Hepatocyte (in vitro differentiated cells): ENCODE measurements around the gene RECK.

Source experiments
- CTCF ChIP-seq: fragments of 200-600 bp; sonication (generic); IDR thresholded peaks from 2 replicates; pipeline ENCODE4 v1.5.1; 2016; ENCODE audit warnings: antibody characterized with exemption, mild to moderate bottlenecking; ENCODE audit not compliant: poor library complexity
- EZH2 ChIP-seq: fragments of 200-600 bp; sonication (generic); IDR thresholded peaks from 2 replicates; pipeline ENCODE4 v1.6.1; 2016; ENCODE audit warnings: antibody characterized with exemption, mild to moderate bottlenecking, borderline replicate concordance

DNA sequence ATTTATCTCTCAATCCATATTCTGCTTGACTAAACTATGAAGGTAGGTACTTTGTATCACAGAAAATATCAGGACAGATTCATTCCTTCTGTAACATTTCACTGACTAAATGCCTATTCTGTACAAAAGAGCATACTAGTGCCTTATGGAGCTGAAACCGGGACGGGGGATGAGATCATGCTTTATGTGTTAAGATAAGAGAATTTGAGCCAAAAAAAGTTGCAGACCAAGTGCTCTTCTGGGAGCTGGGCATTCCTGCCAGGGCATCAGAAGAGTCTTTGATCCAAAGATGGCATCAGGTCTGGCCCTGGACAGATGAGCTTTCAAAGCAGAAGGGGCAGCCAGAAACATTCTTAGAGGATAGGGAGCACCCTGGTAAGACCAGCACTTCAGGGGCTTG lies 72.4 kb downstream of the RECK start:
- TF ChIP-seq CTCF (no peak), EZH2 (no peak)
